Measurements from ENCODE around the gene DAD1.
"Not testable (repeated sequence)": the region's sequence is repeated elsewhere in the genome, so short reads cannot be mapped to it uniquely, and the experiment has no call there.

DAD1 gene

GRCh38 chr14:22589096-22589839 is at the start of gene DAD1:
TSS of gene DAD1 (minus strand) at chr14:22589224. CDS start at chr14:22589157, 67 bp downstream.
- in situ Hi-C loops (cut with HindIII; ENCODE audit: low sequenced_read_pairs), result no loop called here

- in situ Hi-C loops (cut with HindIII; ENCODE audit: low sequenced_read_pairs), result not testable (repeated sequence)
Observed at GRCh38 chr14:22635980-22636379, 47.0 kb upstream of the DAD1 start.

DNA sequence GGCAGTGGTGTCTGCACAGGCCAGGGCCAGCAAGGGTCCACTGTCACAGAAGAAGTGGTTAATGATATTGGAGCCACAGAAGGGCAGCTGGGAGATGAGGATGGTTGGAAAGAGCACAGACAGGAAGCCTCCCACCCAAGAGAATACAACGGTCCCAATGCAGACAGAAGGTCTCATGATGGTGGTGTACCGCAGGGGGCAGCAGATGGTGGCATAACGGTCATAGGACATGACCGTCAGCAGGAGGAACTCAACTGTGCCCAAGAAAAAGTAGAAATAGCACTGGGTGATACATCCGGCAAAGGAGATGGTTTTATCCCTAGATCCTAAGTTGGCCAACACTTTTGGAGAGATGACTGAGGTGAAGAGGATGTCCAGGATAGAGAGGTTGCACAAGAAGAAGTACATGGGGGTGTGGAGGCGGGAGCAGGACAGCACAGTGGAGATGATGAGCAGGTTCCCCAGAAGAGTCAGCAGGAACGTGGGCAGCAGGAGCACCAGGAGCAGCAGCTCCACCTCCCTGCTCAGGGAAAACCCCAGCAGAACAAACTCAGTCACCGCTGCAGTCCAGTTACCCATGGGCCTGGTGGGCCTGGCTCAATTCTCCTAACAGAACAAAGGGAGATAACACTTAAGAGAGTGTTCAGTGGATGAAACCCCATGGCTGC is 45.3 kb upstream of the DAD1 start:
- in situ Hi-C loops (cut with HindIII; ENCODE audit: low sequenced_read_pairs), result no loop called here

GRCh38 chr14:22630486-22630885 is 41.5 kb upstream of the DAD1 start:
- in situ Hi-C loops (cut with HindIII; ENCODE audit: low sequenced_read_pairs), result no loop called here

- in situ Hi-C loops (cut with HindIII; ENCODE audit: low sequenced_read_pairs), result no loop called here
Observed at GRCh38 chr14:22630066-22630465, 41.0 kb upstream of the DAD1 start.

DNA sequence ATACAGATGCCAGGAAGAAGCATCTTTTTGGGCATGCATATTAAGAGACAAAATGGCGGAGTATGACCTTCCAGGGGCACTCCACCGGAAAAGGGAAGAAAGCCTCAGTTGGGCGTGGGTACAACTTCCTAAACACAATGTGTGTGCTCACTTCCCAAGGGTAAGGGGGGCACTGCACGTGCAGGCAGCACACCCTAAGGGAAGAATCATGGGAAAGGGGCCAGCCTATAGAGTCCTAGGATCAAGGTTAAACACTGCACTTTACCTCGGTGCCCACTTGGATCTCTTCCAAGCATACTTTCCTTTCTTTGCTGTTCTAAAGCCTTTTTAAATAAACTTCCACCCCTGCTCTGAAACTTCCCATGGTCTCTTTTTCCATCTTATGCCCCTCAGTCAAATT is 40.3 kb upstream of the DAD1 start:
- in situ Hi-C loops (cut with HindIII; ENCODE audit: low sequenced_read_pairs), result no loop called here

- in situ Hi-C loops (cut with HindIII; ENCODE audit: low sequenced_read_pairs), result no loop called here
Observed at GRCh38 chr14:22627506-22628263, 38.7 kb upstream of the DAD1 start.

- in situ Hi-C loops (cut with HindIII; ENCODE audit: low sequenced_read_pairs), result no loop called here
Observed at GRCh38 chr14:22626590-22626989, 37.6 kb upstream of the DAD1 start.

DNA sequence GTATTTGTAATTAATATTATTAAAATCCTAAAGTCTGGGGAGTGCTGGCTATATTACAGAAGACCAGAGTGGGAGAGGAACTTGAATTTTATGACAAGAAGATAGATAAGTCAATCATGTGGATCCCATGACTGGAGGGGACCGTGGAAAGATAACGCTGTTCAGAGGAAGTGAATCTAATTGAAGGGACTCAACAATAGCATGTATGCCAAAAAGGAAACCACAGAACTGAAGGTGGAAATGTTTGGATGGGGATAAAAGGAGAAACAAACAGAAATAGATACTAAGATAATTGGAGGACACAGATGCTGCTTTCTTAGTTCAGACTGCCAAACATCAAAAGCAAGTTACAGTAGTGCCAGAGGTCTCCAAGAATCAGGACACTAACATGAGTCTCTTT is 34.0 kb upstream of the DAD1 start:
- in situ Hi-C loops (cut with HindIII; ENCODE audit: low sequenced_read_pairs), result no loop called here

- in situ Hi-C loops (cut with HindIII; ENCODE audit: low sequenced_read_pairs), result no loop called here
Observed at GRCh38 chr14:22622255-22622654, 33.2 kb upstream of the DAD1 start.

DNA sequence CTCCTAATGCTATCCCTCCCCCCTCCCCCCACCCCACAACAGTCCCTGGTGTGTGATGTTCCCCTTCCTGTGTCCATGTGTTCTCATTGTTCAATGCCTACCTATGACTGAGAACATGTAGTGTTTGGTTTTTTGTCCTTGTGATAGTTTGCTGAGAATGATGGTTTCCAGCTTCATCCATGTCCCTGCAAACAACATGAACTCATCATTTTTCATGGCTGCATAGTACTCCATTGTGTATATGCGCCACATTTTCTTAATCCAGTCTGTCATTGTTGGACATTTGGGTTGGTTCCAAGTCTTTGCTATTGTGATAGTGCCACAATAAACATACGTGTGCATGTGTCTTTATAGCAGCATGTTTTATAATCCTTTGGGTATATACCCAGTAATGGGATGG is 26.7 kb upstream of the DAD1 start:
- in situ Hi-C loops (cut with HindIII; ENCODE audit: low sequenced_read_pairs), result not testable (repeated sequence)

DNA sequence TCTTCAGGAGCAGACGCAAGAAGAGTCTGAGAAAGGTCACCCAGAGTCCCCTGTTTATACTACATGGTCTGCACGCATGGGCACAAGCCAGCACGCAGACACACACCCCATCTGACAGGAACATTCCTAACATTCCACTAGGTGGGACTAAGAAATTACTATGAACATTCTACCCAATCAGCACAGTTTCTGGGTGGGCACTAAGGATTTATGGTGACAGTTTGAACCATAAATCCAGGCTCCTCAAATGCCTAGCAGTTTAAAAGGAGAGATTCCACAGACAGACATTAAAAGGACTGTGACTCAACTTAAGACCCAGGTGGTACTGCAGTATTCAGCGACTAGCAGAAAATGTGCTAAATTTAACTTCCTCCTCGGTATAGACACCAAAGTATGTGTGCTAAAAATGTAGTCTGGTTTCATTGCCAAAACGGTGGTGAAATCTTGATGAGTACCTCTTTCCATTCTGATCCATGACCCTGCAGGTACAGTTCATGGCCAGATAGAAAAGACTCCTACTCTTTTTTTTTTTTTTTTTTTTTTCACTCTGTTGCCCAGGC is 25.3 kb upstream of the DAD1 start:
- in situ Hi-C loops (cut with HindIII; ENCODE audit: low sequenced_read_pairs), result no loop called here

DNA sequence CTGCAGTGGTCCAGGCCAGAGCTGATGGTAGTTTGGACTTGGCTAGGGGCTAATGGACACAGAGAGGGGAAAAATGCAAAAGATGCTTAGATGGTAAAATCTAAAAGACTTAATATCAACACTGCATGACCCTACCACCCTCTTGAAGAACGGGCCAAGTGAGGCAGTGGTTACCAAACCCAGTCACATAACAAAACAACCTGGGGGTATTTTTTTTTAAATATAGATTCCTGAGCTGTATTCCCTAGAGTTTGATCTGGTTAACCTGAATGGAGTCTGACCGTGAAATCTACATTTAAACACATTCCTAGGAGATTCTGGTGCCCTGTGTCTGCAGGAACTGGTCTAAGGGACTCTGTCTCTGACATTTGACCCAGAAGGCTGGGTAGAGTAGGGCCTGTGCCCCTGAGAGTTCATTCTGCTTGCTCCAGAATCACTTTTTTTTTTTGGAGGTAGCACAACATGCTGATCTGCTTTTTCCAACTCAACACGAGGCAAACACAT is 24.8 kb upstream of the DAD1 start:
- in situ Hi-C loops (cut with HindIII; ENCODE audit: low sequenced_read_pairs), result no loop called here

DNA sequence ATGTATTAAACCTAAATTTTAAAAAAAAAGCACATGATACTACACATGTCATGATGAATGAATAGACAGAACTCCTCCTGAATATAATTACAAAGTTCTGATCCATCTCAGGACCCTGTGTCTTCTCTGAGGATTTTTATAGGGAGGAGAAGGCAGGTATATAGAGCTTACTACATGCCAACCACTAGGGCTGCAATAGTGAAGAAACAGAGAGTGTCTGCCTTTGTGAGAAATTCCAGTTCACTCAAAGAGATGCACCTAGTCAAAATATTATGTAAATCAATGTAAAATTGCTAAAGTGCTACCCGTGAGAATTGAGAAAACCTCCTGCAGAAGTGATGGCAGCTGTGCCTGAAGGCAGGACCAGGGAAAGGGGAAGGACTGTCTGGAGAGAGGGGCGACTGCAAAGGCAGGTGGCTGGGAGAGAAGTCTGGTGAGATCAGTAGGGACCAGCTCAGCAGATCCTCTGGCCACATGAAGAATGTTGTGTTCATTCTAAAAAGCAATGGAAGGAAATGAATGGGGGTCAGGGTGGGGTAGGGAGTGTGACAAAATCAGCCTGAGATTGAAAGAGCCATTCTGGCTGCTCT is 24.2 kb upstream of the DAD1 start:
- in situ Hi-C loops (cut with HindIII; ENCODE audit: low sequenced_read_pairs), result no loop called here

- in situ Hi-C loops (cut with HindIII; ENCODE audit: low sequenced_read_pairs), result no loop called here
Observed at GRCh38 chr14:22610931-22611330, 21.9 kb upstream of the DAD1 start.

DNA sequence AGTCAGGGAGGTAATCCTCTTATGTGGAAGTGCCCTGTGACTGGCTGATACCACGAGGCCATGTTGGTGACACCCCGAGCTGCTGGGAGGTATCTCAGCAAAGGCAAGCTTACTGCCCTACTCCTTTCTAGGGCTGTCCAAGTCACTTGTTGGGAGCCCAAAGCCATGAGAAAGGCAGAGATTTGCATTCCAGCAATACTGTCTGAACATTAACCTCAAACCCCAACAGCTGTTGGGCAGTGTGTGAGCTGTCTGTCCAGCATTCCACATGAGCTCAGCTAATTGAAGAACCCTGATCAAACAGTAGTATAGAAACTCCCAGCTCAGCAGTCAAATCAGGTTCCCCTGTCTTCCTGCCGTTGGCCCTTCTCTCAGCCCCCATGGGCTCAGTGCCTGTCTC is 18.3 kb upstream of the DAD1 start:
- in situ Hi-C loops (cut with HindIII; ENCODE audit: low sequenced_read_pairs), result no loop called here

GRCh38 chr14:22606380-22606779 is 17.4 kb upstream of the DAD1 start:
- in situ Hi-C loops (cut with HindIII; ENCODE audit: low sequenced_read_pairs), result no loop called here

GRCh38 chr14:22602862-22603261 is 13.8 kb upstream of the DAD1 start:
- in situ Hi-C loops (cut with HindIII; ENCODE audit: low sequenced_read_pairs), result no loop called here

- in situ Hi-C loops (cut with HindIII; ENCODE audit: low sequenced_read_pairs), result no loop called here
Observed at GRCh38 chr14:22601996-22602395, 13.0 kb upstream of the DAD1 start.

DNA sequence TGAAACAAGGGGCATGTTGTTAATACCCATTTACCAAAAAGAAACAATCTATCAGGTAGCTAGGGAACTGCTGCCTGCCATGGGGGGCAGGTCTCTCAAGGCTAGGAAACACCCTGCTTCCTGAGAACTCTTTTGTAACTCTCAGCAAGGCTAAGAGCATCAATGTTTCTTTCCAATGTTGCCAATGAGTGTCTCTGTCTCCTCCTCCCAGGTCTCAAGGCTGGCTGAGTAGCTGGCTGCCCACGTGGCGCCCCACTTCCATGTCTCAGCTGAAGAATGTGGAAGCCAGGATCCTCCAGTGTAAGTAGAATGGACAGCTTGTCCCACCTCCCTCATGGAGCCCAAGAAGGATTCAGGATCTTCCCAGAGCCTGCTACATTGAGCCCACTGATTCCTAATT is 12.4 kb upstream of the DAD1 start:
- in situ Hi-C loops (cut with HindIII; ENCODE audit: low sequenced_read_pairs), result no loop called here

DNA sequence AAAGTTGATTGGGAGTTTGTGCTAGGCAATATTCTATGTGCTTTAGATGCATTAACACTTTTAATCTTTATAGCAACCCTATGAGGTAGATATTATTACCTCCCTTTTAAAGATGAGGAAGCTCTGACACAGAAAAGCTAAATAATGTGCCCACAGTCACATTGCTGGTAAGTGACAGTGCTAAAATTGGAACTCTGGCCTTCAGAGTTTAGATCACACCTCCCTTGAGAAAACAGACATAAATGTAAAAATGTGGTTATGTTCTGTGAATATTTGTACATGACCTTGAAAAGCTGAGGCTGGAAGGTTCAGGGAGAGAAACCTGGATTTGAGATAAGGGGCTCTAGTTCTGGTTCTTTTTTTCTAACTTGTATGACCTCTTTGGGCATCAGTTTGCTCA is 11.0 kb upstream of the DAD1 start:
- in situ Hi-C loops (cut with HindIII; ENCODE audit: low sequenced_read_pairs), result no loop called here
